ENCODE measurements around the gene IL13RA1. TPM values are rescaled to one million over a fixed set of nuclear protein-coding genes. Genes with fewer than 3 reads are reported as not detected.
A peak's percentile ranks its signal among the peaks of the same experiment; 100 is the strongest.

Gene IL13RA1
- total and polyA plus RNA-seq, 2 of the 13 experiments (the other 11 are each of a cell fraction or from before 2014, with no cell fraction given), result 56.6 to 73.5 TPM

DNA sequence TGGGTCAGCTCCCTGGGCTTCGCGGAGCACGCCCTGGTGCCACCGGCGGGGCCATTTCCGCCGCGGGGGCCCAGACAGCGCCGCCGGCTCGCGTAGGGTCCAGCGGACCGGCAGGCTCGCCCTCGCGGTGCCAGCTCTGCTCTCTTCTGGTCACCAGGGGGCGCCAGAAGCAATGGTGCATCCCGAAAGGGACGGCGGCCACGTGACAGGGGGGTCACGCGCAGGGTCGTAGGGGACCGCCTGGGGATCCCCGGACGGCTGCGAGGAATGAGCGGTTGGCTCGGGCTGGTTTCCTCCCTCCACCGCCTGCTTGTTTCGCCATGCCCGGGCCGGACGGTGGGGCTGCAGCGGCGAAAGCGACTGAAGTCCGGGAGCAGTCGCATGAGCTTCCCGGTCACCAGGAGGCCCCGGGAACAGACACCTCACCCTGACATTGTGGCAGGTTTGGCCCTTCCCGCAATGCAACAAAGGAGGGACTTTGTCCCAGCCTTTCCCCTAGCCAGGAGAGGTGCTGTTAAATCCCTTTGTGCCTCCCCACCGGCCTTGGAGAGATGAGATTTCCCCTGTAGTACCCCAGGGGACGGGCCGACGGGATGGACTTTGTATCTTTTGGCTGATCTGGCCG, 112.0 kb downstream of the IL13RA1 start (continued):
- TF ChIP-seq, protein P1, sequence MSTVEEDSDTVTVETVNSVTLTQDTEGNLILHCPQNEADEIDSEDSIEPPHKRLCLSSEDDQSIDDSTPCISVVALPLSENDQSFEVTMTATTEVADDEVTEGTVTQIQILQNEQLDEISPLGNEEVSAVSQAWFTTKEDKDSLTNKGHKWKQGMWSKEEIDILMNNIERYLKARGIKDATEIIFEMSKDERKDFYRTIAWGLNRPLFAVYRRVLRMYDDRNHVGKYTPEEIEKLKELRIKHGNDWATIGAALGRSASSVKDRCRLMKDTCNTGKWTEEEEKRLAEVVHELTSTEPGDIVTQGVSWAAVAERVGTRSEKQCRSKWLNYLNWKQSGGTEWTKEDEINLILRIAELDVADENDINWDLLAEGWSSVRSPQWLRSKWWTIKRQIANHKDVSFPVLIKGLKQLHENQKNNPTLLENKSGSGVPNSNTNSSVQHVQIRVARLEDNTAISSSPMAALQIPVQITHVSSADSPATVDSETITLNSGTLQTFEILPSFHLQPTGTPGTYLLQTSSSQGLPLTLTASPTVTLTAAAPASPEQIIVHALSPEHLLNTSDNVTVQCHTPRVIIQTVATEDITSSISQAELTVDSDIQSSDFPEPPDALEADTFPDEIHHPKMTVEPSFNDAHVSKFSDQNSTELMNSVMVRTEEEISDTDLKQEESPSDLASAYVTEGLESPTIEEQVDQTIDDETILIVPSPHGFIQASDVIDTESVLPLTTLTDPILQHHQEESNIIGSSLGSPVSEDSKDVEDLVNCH (CRISPR knock-in tag; IDR thresholded peaks at IDR 0.05), result no peak
- TF ChIP-seq KLF6 (CRISPR knock-in tag; IDR thresholded peaks at IDR 0.05), result 0 out of 2 replicates have a peak, but pooled peaks have one; percentile 44
- TF ChIP-seq KMT2A (CRISPR knock-in tag; IDR thresholded peaks at IDR 0.05), result peak; percentile 64; the same call in 1 of the 2 replicates
- TF ChIP-seq, protein P2, sequence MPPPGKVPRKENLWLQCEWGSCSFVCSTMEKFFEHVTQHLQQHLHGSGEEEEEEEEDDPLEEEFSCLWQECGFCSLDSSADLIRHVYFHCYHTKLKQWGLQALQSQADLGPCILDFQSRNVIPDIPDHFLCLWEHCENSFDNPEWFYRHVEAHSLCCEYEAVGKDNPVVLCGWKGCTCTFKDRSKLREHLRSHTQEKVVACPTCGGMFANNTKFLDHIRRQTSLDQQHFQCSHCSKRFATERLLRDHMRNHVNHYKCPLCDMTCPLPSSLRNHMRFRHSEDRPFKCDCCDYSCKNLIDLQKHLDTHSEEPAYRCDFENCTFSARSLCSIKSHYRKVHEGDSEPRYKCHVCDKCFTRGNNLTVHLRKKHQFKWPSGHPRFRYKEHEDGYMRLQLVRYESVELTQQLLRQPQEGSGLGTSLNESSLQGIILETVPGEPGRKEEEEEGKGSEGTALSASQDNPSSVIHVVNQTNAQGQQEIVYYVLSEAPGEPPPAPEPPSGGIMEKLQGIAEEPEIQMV (CRISPR knock-in tag; IDR thresholded peaks at IDR 0.05; ENCODE audit: low read depth), result peak; percentile 85; the same call in 1 of the 2 replicates
- peak; percentile 36; the same call in 1 of the 2 replicates for TF ChIP-seq MIER3 (CRISPR knock-in tag; IDR thresholded peaks at IDR 0.05; ENCODE audit: borderline replicate concordance)
- 0 out of 2 replicates have a peak, but pooled peaks have one; percentile 23 for TF ChIP-seq REL (CRISPR knock-in tag; conservative IDR thresholded peaks at IDR 0.05)
- TF ChIP-seq, protein P3, sequence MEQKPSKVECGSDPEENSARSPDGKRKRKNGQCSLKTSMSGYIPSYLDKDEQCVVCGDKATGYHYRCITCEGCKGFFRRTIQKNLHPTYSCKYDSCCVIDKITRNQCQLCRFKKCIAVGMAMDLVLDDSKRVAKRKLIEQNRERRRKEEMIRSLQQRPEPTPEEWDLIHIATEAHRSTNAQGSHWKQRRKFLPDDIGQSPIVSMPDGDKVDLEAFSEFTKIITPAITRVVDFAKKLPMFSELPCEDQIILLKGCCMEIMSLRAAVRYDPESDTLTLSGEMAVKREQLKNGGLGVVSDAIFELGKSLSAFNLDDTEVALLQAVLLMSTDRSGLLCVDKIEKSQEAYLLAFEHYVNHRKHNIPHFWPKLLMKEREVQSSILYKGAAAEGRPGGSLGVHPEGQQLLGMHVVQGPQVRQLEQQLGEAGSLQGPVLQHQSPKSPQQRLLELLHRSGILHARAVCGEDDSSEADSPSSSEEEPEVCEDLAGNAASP (CRISPR knock-in tag; IDR thresholded peaks at IDR 0.05; ENCODE audit: borderline replicate concordance), result peak; percentile 48; the same call in 1 of the 2 replicates
- no peak for TF ChIP-seq MED8 (CRISPR knock-in tag; IDR thresholded peaks at IDR 0.05; ENCODE audit: insufficient replicate concordance)
- TF ChIP-seq ZNF160 (CRISPR knock-in tag; IDR thresholded peaks at IDR 0.05), result peak; percentile 19; the same call in 1 of the 2 replicates
- TF ChIP-seq, protein P4, sequence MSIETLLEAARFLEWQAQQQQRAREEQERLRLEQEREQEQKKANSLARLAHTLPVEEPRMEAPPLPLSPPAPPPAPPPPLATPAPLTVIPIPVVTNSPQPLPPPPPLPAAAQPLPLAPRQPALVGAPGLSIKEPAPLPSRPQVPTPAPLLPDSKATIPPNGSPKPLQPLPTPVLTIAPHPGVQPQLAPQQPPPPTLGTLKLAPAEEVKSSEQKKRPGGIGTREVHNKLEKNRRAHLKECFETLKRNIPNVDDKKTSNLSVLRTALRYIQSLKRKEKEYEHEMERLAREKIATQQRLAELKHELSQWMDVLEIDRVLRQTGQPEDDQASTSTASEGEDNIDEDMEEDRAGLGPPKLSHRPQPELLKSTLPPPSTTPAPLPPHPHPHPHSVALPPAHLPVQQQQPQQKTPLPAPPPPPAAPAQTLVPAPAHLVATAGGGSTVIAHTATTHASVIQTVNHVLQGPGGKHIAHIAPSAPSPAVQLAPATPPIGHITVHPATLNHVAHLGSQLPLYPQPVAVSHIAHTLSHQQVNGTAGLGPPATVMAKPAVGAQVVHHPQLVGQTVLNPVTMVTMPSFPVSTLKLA (IDR thresholded peaks at IDR 0.05), result 0 out of 2 replicates have a peak, but pooled peaks have one; percentile 9
- no peak for TF ChIP-seq ZNF768 (CRISPR knock-in tag; IDR thresholded peaks at IDR 0.05)
- TF ChIP-seq ZNF121 (CRISPR knock-in tag; IDR thresholded peaks at IDR 0.05), result no peak
- TF ChIP-seq, protein P5, sequence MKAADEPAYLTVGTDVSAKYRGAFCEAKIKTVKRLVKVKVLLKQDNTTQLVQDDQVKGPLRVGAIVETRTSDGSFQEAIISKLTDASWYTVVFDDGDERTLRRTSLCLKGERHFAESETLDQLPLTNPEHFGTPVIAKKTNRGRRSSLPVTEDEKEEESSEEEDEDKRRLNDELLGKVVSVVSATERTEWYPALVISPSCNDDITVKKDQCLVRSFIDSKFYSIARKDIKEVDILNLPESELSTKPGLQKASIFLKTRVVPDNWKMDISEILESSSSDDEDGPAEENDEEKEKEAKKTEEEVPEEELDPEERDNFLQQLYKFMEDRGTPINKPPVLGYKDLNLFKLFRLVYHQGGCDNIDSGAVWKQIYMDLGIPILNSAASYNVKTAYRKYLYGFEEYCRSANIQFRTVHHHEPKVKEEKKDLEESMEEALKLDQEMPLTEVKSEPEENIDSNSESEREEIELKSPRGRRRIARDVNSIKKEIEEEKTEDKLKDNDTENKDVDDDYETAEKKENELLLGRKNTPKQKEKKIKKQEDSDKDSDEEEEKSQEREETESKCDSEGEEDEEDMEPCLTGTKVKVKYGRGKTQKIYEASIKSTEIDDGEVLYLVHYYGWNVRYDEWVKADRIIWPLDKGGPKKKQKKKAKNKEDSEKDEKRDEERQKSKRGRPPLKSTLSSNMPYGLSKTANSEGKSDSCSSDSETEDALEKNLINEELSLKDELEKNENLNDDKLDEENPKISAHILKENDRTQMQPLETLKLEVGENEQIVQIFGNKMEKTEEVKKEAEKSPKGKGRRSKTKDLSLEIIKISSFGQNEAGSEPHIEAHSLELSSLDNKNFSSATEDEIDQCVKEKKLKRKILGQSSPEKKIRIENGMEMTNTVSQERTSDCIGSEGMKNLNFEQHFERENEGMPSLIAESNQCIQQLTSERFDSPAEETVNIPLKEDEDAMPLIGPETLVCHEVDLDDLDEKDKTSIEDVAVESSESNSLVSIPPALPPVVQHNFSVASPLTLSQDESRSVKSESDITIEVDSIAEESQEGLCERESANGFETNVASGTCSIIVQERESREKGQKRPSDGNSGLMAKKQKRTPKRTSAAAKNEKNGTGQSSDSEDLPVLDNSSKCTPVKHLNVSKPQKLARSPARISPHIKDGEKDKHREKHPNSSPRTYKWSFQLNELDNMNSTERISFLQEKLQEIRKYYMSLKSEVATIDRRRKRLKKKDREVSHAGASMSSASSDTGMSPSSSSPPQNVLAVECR (CRISPR knock-in tag; IDR thresholded peaks at IDR 0.05; ENCODE audit: borderline replicate concordance), result peak; percentile 58; the same call in 1 of the 2 replicates
- TF ChIP-seq, protein P6, sequence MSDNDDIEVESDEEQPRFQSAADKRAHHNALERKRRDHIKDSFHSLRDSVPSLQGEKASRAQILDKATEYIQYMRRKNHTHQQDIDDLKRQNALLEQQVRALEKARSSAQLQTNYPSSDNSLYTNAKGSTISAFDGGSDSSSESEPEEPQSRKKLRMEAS (IDR thresholded peaks at IDR 0.05), result peak; percentile 87
- TF ChIP-seq, protein P7, sequence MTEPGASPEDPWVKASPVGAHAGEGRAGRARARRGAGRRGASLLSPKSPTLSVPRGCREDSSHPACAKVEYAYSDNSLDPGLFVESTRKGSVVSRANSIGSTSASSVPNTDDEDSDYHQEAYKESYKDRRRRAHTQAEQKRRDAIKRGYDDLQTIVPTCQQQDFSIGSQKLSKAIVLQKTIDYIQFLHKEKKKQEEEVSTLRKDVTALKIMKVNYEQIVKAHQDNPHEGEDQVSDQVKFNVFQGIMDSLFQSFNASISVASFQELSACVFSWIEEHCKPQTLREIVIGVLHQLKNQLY (CRISPR knock-in tag; IDR thresholded peaks at IDR 0.05), result peak; percentile 57; the same call in 1 of the 2 replicates
- peak; percentile 28; the same call in 1 of the 2 replicates for TF ChIP-seq ZNF501 (CRISPR knock-in tag; IDR thresholded peaks at IDR 0.05)
